CD4-positive, alpha-beta T cell treated with Interleukin-17A for 4 hours (primary cell): ENCODE results near the gene MYL3.
A peak's percentile ranks its signal among the peaks of the same experiment; 100 is the strongest.

Experiments used
- DNase-seq: peaks from one replicate; pipeline ENCODE4 v3.0.0-alpha.2; 2020; ENCODE audit warnings: mixed read lengths

MYL3 gene

DNA sequence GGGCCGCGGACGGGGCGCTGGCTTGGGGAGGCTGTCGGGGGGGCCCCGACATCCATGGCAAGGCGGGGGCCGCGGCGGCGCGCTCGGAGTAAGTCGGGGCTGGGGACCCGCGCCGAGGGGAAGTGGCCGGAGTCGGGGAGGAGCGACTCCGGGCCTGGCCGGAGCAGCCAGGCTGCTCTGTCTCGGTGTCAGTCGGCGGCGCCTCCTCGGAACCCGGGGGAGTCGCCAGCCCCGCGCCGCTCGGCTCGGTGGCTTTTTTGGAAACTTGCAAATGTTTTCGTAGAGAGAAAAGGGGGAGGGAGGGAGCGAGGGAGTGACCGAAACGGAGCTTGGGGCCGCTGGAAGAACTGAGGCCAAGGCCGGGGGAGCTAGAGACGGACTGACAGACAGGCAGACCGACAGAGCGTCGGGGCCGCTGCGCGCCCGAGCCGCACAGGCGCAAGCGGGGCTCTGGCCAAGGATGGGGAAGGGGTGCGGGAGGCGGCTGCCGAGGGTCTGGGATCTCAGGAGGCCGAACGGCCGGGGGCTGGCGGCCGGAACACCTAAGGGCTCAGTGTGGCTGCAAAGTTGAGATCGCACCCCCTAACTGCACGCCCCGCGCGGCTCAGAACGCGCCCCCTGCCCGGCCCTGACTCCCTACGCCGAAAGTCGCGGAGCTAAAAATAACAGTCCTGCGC lies 19.3 kb upstream of the MYL3 start:
- DNase-seq = no peak

- DNase-seq = peak; percentile 38
Observed at GRCh38 chr3:46881596-46882376, 18.5 kb upstream of the MYL3 start.

DNA sequence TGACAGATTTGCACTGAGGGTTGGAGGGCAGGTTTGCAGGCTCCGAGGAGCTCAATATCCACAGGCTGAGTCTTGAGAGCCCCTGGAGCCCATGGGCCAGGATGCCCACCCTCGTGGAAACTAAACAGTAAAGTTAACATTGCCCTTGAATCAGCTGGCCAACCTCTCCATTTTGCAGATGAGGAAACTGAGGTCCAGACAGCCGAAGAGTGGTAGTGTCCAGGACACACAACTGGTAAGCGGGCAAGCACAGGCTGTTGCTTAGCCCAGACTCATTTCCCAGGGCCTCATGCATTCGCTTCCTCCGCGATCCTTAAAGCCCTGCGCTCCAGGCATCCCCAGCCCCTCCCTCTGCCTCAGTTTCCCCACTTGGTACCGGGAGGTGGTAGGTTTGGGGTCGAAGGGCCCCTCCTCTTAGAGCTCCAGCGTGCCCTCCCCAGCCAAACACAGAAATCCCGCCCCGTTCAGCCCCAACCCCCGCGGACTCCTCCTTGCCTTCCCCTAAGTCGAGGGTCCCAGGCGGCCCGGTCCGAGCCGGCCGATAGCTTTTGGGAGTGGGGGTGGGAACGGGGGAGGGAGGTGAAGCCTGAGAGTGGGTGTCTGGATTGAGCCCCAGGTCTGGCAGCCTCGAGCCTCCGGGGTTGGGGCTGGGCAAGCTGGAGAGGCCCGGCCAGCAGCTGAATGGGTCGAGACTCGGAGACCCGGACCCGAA lies 17.8 kb upstream of the MYL3 start:
- no peak for DNase-seq

DNA sequence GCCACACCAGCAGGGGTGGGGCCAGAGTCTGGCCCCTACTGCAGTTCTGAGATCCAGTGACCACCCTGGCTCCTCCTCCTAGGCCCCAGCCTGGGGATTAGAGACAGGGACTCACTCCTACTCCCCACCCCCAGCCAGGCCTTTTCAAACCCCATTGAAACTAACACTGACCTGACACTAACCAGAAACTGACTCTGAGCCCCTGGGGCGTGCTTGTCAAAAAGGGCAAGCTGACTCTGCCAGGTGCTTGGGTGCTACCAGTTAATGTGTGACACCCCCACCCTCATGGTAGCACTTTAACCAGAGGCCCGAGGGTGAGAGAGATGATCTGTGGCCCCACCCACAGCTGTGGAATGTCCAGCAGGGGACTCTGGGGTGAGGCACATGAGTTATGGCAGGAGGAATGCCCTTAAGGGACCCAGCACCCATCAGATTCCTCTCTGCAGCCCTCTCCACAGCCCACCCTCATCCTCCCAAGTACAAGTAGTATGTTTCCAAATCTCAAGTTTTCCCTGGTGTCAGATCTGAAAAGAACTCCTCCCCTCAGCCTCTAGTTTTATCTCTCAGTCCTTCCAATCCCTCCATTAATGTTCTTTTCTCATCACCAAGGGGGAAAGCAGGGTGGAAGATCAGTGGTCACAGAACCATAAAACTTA lies 15.7 kb upstream of the MYL3 start:
- DNase-seq = no peak

DNA sequence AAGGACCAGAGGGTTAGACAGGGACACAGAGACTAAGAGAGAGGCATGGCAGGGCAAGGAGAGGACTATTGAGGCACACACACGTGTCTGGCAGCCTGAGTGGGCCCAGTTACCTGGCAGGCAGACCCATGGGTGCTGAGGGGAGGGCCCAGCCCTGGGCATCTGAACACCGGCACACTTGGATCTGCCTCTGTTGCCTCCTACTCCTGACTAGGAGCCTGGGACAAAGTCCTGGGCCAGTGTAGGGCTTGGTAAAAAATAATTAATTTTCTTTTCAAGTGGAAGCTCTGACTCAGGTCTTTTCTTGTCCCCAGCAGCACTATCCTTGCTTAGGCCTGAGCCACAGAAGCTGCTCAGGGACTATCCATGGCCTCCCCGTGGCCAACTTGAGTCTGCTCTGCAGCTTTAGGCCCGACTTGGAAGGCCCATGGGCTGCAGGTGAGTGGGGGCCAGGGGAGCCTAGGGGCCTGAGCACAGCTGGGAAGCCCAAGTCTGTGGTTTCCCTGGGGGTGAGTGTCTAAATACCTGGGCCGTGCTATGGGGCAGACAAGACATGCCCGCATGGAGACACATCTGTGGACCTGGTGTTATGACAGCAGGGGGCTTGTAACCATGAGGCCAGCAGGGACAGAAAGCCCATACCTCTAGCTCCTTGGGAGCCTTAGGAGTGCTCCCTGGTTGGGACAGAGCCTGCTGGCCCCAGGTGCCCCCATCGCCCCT lies 14.3 kb upstream of the MYL3 start, which contains the start of gene PTH1R:
Gene PTH1R, plus strand, starts transcription at position 316 of the 720 bp plus-strand sequence. CDS start 5,839 bp downstream, outside the sequence.
- DNase-seq = no peak

DNA sequence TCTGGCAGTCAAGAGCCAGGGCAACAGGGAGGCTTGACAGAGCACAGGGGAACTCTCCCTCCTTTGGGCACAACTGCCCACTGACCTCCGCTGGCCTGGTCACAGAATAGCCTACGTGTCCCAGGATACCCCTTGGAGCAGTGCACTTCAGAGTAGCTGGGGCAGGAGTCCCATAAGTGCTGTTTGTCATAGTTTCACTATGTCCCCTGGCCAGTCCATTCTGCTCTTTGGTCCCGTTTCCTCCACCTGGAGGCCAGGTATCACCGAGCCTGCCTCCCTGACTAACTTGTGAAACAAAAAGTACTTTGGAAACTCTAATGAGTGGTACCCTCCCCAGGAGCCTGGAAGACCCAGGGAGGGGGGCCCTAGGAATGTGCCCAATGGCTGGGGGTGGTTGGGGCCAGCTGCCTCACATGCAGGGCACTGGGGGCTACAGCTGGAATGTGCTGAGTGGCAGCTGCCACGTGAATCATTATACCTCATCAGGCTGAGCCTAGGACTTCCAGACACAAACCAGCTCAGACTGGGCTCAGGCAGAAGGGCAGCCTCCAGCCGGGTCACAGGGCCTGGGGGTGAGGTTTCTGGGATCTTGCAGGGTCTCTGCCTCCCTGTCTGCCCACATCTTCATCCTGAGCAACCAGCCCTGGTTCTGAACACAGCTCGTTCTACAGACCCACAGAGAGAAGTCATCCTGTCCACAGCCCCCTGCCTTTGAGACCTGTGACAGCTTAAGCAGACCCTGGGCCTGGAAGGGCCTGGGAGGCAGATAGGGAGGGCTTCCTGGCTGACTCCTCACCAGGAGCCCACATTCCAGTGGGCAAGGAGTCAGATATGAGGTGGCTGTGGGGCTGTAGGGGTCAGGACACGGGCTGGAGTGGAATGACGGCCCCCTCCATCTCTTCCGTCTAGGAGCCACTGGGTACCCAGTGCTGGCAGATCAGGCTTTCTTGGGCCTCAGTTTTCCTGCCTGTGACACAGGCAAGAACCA lies 13.4 kb upstream of the MYL3 start:
- DNase-seq = no peak

- DNase-seq = no peak
Observed at GRCh38 chr3:46875560-46875959, 12.3 kb upstream of the MYL3 start.

DNA sequence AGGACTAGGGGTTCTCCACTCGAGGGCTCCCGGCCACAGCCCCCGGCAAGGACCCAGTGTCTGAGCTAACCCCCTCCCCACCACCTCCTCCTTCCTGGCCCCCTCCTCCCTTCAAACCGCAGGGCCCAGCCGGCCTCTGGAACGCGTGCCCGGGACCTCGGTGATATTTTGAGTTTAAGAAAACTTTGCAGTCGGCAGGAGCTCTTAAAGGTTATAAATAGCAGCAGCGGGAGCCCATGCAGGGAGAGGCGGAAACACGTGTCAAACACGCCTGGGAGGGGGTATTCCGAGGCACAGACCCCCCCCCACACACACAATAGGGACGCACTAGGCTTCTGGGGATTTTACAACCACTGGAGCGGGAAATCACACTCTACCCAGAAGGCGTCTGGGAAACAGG lies 11.2 kb upstream of the MYL3 start:
- DNase-seq = no peak

GRCh38 chr3:46873521-46873920 lies 10.3 kb upstream of the MYL3 start:
- DNase-seq = no peak

DNA sequence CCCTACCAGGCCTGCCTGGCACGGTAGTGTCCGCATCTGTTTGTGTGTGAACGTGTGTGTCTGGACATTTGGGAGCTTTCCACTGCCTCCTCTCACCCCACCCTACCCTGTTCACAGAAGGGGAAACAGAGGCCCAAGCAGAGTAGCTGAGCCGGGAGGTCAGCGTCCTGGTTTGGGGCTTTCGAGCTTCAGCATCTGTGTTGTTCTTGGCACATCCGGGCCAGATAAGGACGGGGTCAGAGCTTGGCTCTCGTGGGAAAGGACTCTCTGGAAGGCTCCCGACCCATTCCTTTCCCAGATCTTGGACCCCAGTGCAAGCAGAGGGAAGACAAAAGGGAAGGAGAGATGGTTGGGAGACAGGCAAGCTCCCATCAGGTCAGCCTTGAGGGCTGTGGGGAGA lies 8.0 kb upstream of the MYL3 start:
- DNase-seq = no peak

- DNase-seq = no peak
Observed at GRCh38 chr3:46870651-46871050, 7.4 kb upstream of the MYL3 start.

DNA sequence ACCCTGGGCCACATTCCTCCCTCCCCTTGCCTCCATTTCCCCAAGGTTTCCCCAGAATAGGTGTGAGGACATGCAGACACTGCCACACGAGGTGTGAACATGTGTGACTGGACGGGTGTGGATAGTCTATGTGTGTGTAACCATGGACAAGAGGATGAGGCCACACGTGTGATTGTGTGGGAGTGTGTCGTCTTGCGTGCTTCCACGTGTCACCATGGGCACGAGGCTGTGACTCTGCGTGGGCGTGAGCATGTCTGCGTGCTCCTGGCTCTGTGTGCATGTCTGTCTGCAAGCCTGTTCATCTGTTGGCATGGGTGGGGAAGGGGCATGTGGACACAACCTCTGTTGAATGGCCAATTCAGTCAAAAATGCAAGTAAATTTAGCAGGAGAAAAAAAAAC lies 6.2 kb upstream of the MYL3 start:
- no peak for DNase-seq

- no peak for DNase-seq
Observed at GRCh38 chr3:46868948-46869347, 5.7 kb upstream of the MYL3 start.

DNA sequence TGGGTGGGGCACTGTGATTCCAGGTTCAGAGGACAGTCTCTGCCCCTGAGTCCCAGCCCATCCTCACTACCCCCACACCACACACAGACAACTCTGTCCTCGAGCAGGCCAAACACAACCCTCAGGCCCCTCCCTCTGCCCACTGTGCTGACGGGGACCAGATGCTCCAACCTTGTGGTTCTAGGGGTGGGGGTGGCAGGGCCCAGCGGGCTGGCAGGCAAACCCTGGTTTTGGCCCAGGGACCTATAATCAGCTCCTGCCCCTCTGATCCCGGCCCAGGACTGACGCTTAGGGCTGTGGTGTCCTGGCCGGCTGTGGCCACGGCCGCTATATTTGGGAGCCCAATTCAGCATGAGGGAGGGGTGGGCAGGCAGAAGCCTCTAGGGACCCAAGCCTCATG lies 5.0 kb upstream of the MYL3 start:
- no peak for DNase-seq

DNA sequence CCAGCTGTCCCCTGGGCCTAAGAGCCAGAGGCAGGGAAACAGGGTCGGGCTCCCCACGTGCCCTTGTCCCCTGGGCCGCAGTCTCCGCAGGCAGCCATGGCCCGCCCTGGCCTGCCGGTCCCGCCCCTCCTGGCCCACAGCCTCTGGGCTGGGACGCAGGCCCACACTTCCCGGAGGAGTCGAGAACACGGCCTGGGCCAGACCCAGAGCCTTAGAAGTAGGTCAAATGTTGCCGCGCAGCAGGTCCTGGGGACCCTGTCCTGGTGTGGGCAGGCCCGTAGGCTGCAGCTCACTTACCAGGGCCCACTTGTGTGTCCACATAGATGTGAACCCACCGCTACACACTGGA lies 4.3 kb upstream of the MYL3 start:
- no peak for DNase-seq

- peak; percentile 91 for DNase-seq
Observed at GRCh38 chr3:46866720-46867549, 3.7 kb upstream of the MYL3 start.

- no peak for DNase-seq
Observed at GRCh38 chr3:46866032-46866595, 2.9 kb upstream of the MYL3 start.

DNA sequence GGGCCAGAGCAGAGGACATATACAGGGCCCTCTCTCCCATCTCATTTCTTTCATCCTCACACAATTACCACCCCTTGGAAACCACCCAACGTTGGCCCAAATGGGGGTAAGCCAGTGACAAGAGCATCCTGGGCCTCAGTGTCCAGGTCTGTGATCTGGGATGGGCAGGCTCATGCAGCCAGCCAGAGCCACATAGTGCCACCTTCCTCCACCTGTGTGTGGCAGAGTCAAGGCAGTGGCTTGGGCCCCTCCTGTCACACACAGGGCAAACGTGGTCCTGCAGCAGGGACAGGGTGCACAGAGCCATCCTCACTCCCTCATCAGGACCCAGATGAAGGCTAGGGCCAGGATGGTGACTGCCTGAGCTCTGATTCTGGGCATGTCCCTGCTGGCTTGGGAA lies 2.3 kb upstream of the MYL3 start:
- no peak for DNase-seq

- no peak for DNase-seq
Observed at GRCh38 chr3:46865031-46865507, 1.8 kb upstream of the MYL3 start.
